Measurements from ENCODE around the gene ARL5B. TPM values are rescaled to one million over a fixed set of nuclear protein-coding genes. Genes with fewer than 3 reads are reported as not detected.
A peak's percentile ranks its signal among the peaks of the same experiment; 100 is the strongest.
"Not testable (repeated sequence)": the region's sequence is repeated elsewhere in the genome, so short reads cannot be mapped to it uniquely, and the experiment has no call there.

The ARL5B gene
- polyA plus RNA-seq, 1 donor (not counting 4 experiments of a cell fraction or from before 2014, with no cell fraction given), result 10.4 TPM

GRCh38 chr10:18620856-18621255, 38.4 kb upstream of the ARL5B start:
- Histone ChIP-seq H3K9me3 (ENCODE audit: control insufficient read depth, low read depth, low read length) (no peaks in the 10 kb centered on the region), H3K36me3 (ENCODE audit: control insufficient read depth in 2 of 2, extremely low read depth in 1 of 2, insufficient read depth in 2 of 2, low read length in 2 of 2) (peaks cover 0 to 3% of the 10 kb centered on the region in 2 experiments), H3K27ac (ENCODE audit: control insufficient read depth, insufficient read depth, low read length) (no peak overlapping the region), H2AFZ (ENCODE audit: control insufficient read depth, low read length) (no peak overlapping the region), H3K4me1 (ENCODE audit: control insufficient read depth, extremely low read depth, insufficient read depth, low read length) (no peaks in the 10 kb centered on the region), H3K9ac (ENCODE audit: control insufficient read depth, extremely low read depth, insufficient read depth, low read length) (no peak overlapping the region), H3K27me3 (ENCODE audit: control insufficient read depth, extremely low read depth, insufficient read depth, low read length) (no peaks in the 10 kb centered on the region), H3K9me1 (ENCODE audit: control insufficient read depth, extremely low read depth, insufficient read depth, low read length) (no peaks in the 10 kb centered on the region), H3K4me2 (ENCODE audit: control insufficient read depth, extremely low read depth, insufficient read depth, low read depth, low read length) (no peak overlapping the region), H4K20me1 (ENCODE audit: control insufficient read depth, extremely low read depth, insufficient read depth, low read length) (no peaks in the 10 kb centered on the region), H3K4me3 (ENCODE audit: control insufficient read depth in 2 of 3, extremely low read depth in 1 of 3, insufficient read depth in 2 of 3, low read depth in 1 of 3, low read length in 3 of 3) (no peak overlapping the region), H3K79me2 (ENCODE audit: control insufficient read depth, insufficient read depth, low read length) (no peaks in the 10 kb centered on the region)
- dilution Hi-C loops (cut with MboI; ENCODE audit: extremely low pct_ligation_motif_present, low sequenced_read_pairs), result no loop called here
- TF ChIP-seq EZH2 (IDR thresholded peaks at IDR 0.05; ENCODE audit: low read length) (no peak), CTCF (optimal IDR thresholded peaks at IDR 0.05 in 1 of 3, IDR thresholded peaks at IDR 0.05 in 1 of 3, conservative IDR thresholded peaks at IDR 0.05 in 1 of 3; ENCODE audit: extremely low read depth in 1 of 3, insufficient read depth in 2 of 3, low read length in 3 of 3) (no peak)
- FAIRE-seq, result no peak
- no peak for DNase-seq (ENCODE audit: low read depth, low spot score)

DNA sequence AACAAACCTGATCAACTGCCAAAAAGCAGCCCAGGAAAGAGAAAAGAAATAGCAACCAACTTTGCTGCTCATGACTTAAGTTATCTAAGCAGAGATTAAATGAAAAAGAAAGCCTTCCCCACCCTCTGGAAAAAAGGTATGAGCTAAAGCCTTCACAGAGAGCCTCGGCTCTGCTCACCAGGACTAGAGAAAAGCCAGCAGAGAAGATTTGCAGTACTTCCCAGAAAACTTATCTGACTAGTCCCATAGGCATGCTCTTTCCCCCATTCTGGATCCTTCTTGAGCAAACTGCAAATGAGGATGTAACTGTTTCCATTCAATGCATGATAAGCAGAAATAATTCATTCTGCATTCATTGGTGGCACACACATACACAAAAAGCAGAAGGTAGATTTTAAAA, 35.6 kb upstream of the ARL5B start:
- H3K4me2 ChIP-seq (ENCODE audit: control insufficient read depth, extremely low read depth, insufficient read depth, low read depth, low read length); H3K9ac ChIP-seq (ENCODE audit: control insufficient read depth, extremely low read depth, insufficient read depth, low read length); H3K27ac ChIP-seq (ENCODE audit: control insufficient read depth, insufficient read depth, low read length); H2AFZ ChIP-seq (ENCODE audit: control insufficient read depth, low read length); H3K9me3 ChIP-seq (ENCODE audit: control insufficient read depth, low read depth, low read length); H4K20me1 ChIP-seq (ENCODE audit: control insufficient read depth, extremely low read depth, insufficient read depth, low read length); H3K4me1 ChIP-seq (ENCODE audit: control insufficient read depth, extremely low read depth, insufficient read depth, low read length); H3K27me3 ChIP-seq (ENCODE audit: control insufficient read depth, extremely low read depth, insufficient read depth, low read length); H3K4me3 ChIP-seq (ENCODE audit: control insufficient read depth in 2 of 3, extremely low read depth in 1 of 3, insufficient read depth in 2 of 3, low read depth in 1 of 3, low read length in 3 of 3); H3K79me2 ChIP-seq (ENCODE audit: control insufficient read depth, insufficient read depth, low read length); FAIRE-seq; H3K36me3 ChIP-seq (ENCODE audit: control insufficient read depth in 2 of 2, extremely low read depth in 1 of 2, insufficient read depth in 2 of 2, low read length in 2 of 2); DNase-seq (ENCODE audit: low read depth, low spot score); H3K9me1 ChIP-seq (ENCODE audit: control insufficient read depth, extremely low read depth, insufficient read depth, low read length); dilution Hi-C loops (cut with MboI; ENCODE audit: extremely low pct_ligation_motif_present, low sequenced_read_pairs): not testable (repeated sequence)

- H3K79me2 ChIP-seq (ENCODE audit: control insufficient read depth, insufficient read depth, low read length), result no peaks in the 10 kb centered on the region
- no peak overlapping the region for H3K9ac ChIP-seq (ENCODE audit: control insufficient read depth, extremely low read depth, insufficient read depth, low read length)
- H3K4me2 ChIP-seq (ENCODE audit: control insufficient read depth, extremely low read depth, insufficient read depth, low read depth, low read length), result no peak overlapping the region
- no peak overlapping the region for H3K4me3 ChIP-seq (ENCODE audit: control insufficient read depth in 2 of 3, extremely low read depth in 1 of 3, insufficient read depth in 2 of 3, low read depth in 1 of 3, low read length in 3 of 3)
- peaks cover 0 to 2% of the 10 kb centered on the region in 2 experiments for H3K36me3 ChIP-seq (ENCODE audit: control insufficient read depth in 2 of 2, extremely low read depth in 1 of 2, insufficient read depth in 2 of 2, low read length in 2 of 2)
- H3K9me1 ChIP-seq (ENCODE audit: control insufficient read depth, extremely low read depth, insufficient read depth, low read length), result no peaks in the 10 kb centered on the region
- no peak for TF ChIP-seq CTCF (optimal IDR thresholded peaks at IDR 0.05 in 1 of 3, IDR thresholded peaks at IDR 0.05 in 1 of 3, conservative IDR thresholded peaks at IDR 0.05 in 1 of 3; ENCODE audit: extremely low read depth in 1 of 3, insufficient read depth in 2 of 3, low read length in 3 of 3)
- TF ChIP-seq EZH2 (IDR thresholded peaks at IDR 0.05; ENCODE audit: low read length), result no peak
- H3K9me3 ChIP-seq (ENCODE audit: control insufficient read depth, low read depth, low read length), result no peaks in the 10 kb centered on the region
- no peaks in the 10 kb centered on the region for H3K4me1 ChIP-seq (ENCODE audit: control insufficient read depth, extremely low read depth, insufficient read depth, low read length)
- FAIRE-seq (no peak), DNase-seq (ENCODE audit: low read depth, low spot score) (no peak)
- dilution Hi-C loops (cut with MboI; ENCODE audit: extremely low pct_ligation_motif_present, low sequenced_read_pairs), result no loop called here
- H3K27ac ChIP-seq (ENCODE audit: control insufficient read depth, insufficient read depth, low read length), result no peak overlapping the region
- no peaks in the 10 kb centered on the region for H3K27me3 ChIP-seq (ENCODE audit: control insufficient read depth, extremely low read depth, insufficient read depth, low read length)
- no peak overlapping the region for H2AFZ ChIP-seq (ENCODE audit: control insufficient read depth, low read length)
- no peaks in the 10 kb centered on the region for H4K20me1 ChIP-seq (ENCODE audit: control insufficient read depth, extremely low read depth, insufficient read depth, low read length)
Measured at GRCh38 chr10:18625886-18626285, 33.3 kb upstream of the ARL5B start.

DNA sequence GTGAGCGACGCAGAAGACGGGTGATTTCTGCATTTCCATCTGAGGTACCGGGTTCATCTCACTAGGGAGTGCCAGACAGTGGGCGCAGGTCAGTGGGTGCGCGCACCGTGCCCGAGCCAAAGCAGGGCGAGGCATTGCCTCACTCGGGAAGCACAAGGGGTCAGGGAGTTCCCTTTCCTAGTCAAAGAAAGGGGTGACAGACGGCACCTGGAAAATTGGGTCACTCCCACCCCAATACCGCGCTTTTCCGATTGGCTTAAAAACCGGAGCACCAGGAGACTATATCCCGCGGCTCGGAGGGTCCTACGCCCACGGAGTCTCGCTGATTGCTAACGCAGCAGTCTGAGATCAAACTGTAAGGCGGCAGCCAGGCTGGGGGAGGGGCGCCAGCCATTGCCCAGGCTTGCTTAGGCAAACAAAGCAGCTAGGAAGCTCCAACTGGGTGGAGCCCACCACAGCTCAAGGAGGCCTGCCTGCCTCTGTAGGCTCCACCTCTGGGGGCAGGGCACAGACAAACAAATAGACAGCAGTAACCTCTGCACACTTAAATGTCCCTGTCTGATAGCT, 31.7 kb upstream of the ARL5B start:
- H3K9me3 ChIP-seq (ENCODE audit: control insufficient read depth, low read depth, low read length); H3K27me3 ChIP-seq (ENCODE audit: control insufficient read depth, extremely low read depth, insufficient read depth, low read length); FAIRE-seq; H3K36me3 ChIP-seq (ENCODE audit: control insufficient read depth in 2 of 2, extremely low read depth in 1 of 2, insufficient read depth in 2 of 2, low read length in 2 of 2); H3K4me1 ChIP-seq (ENCODE audit: control insufficient read depth, extremely low read depth, insufficient read depth, low read length); H3K9me1 ChIP-seq (ENCODE audit: control insufficient read depth, extremely low read depth, insufficient read depth, low read length); H3K79me2 ChIP-seq (ENCODE audit: control insufficient read depth, insufficient read depth, low read length); H4K20me1 ChIP-seq (ENCODE audit: control insufficient read depth, extremely low read depth, insufficient read depth, low read length); dilution Hi-C loops (cut with MboI; ENCODE audit: extremely low pct_ligation_motif_present, low sequenced_read_pairs): not testable (repeated sequence)
- H3K27ac ChIP-seq (ENCODE audit: control insufficient read depth, insufficient read depth, low read length), result peak overlapping the region; percentile 80
- peak overlapping the region; percentile 79 for H2AFZ ChIP-seq (ENCODE audit: control insufficient read depth, low read length)
- DNase-seq (ENCODE audit: low read depth, low spot score), result peak; percentile 36
- peak overlapping the region; percentile 76 for H3K9ac ChIP-seq (ENCODE audit: control insufficient read depth, extremely low read depth, insufficient read depth, low read length)
- peak overlapping the region; percentile 64 for H3K4me2 ChIP-seq (ENCODE audit: control insufficient read depth, extremely low read depth, insufficient read depth, low read depth, low read length)
- peak overlapping the region; percentile 28 to 63 (median 52) for H3K4me3 ChIP-seq (ENCODE audit: control insufficient read depth in 2 of 3, extremely low read depth in 1 of 3, insufficient read depth in 2 of 3, low read depth in 1 of 3, low read length in 3 of 3)
